K562 (cell line): ENCODE results near the gene OR14A2. TPM values are rescaled to one million over a fixed set of nuclear protein-coding genes. Genes with fewer than 3 reads are reported as not detected.

Experiments used
- ATAC-seq: fragments of 200-7000 bp; cut with Tn5 transposase; 3 replicates; pipeline ENCODE4 v1.9.1; 2020; ENCODE audit warnings: moderate library complexity
- BruUV-seq: library from RNA; stranded (reverse); fragments of 400-500 nt; replicated peaks from 2 replicates; lab custom pipeline; 2021; lab: Mats Ljungman, UMichigan
- CTCF ChIA-PET: fragments of 300-600 bp; formaldehyde crosslinking; extraction: SDS; loops from one replicate; lab custom pipeline; 2021; ENCODE audit warnings: low intra/inter-chr PET ratio; lab: Yijun Ruan, JAX
- POLR2A ChIA-PET: fragments of 300-600, 350-650 bp; sonication (Branson Sonifier 250); formaldehyde crosslinking; extraction: SDS; loops from one replicate; lab custom pipeline; 2021; ENCODE audit warnings: antibody characterized with exemption, inconsistent platforms; lab: Yijun Ruan, JAX
- DNase-seq, 4 experiments: peaks; one replicate each; pipeline versions ENCODE4 v3.0.0 to v3.0.0-alpha.2; 2011 to 2018; ENCODE audit warnings: low spot score in 3 of 4, mixed read lengths in 3 of 4; ENCODE audit errors: extremely low read depth in 1 of 4
- FAIRE-seq: peaks from 2 replicates; lab custom pipeline; 2011; peaks lifted over from hg19 to GRCh38; lab: Jason Lieb, UNC
- H2AFZ ChIP-seq: 2 replicates; pipeline ENCODE4 v1.6.0; 2011; ENCODE audit warnings: low read depth, low read length, control low read depth, inconsistent platforms
- H3K27ac ChIP-seq: fragments of 200-600 bp; 3 replicates; pipeline ENCODE4 v1.8.0; 2011; ENCODE audit warnings: low read depth, mild to moderate bottlenecking, control low read depth, inconsistent platforms, low read length, moderate library complexity, mixed read lengths; ENCODE audit errors: extremely low read depth
- H3K27me3 ChIP-seq, 2 experiments: fragments of 300-600 bp in 1 of 2; 2 replicates in 1 of 2; 3 replicates in 1 of 2; pipeline versions ENCODE4 v1.6.0 to v1.8.0; 2011; ENCODE audit warnings: inconsistent platforms in 2 of 2, low read length in 2 of 2, mild to moderate bottlenecking in 1 of 2, mixed read lengths in 1 of 2, moderate library complexity in 1 of 2; ENCODE audit not compliant: control insufficient read depth in 2 of 2, insufficient read depth in 2 of 2
- H3K36me3 ChIP-seq: fragments of 300-600 bp; 3 replicates; pipeline ENCODE4 v1.8.0; 2011; ENCODE audit warnings: mild to moderate bottlenecking, low read length, inconsistent platforms; ENCODE audit not compliant: control insufficient read depth, insufficient read depth
- H3K4me1 ChIP-seq, 2 experiments: fragments of 200-600 bp in 1 of 2; replicated peaks in 1 of 2; 2 replicates in 1 of 2; 3 replicates in 1 of 2; pipeline versions ENCODE4 v1.5.1 to v1.8.0; 2011; ENCODE audit warnings: inconsistent platforms in 2 of 2, low read length in 2 of 2, mild to moderate bottlenecking in 1 of 2, mixed read lengths in 1 of 2, moderate library complexity in 1 of 2; ENCODE audit not compliant: control insufficient read depth in 2 of 2, insufficient read depth in 2 of 2
- H3K4me2 ChIP-seq: 2 replicates; pipeline ENCODE4 v1.6.1; 2011; ENCODE audit warnings: low read length, control low read depth, inconsistent platforms, mixed read lengths; ENCODE audit not compliant: insufficient read depth
- H3K4me3 ChIP-seq: fragments of 200-600 bp; sonication (generic), shearing (Covaris generic); 2 replicates; pipeline ENCODE4 v1.5.1; 2016; ENCODE audit warnings: control low read depth, inconsistent platforms
- H3K79me2 ChIP-seq: fragments of 200-600 bp; 3 replicates; pipeline ENCODE4 v1.8.0; 2011; ENCODE audit warnings: low read length, inconsistent platforms; ENCODE audit not compliant: control insufficient read depth, insufficient read depth
- H3K9ac ChIP-seq, 2 experiments: 2 replicates each; pipeline versions ENCODE4 v1.6.0 to v1.6.1; 2011; ENCODE audit warnings: low read depth in 2 of 2, low read length in 2 of 2, control low read depth in 1 of 2, inconsistent platforms in 1 of 2, mild to moderate bottlenecking in 1 of 2, mixed read lengths in 1 of 2; ENCODE audit not compliant: insufficient read depth in 1 of 2
- H3K9me1 ChIP-seq: one replicate; pipeline ENCODE4 v1.6.0; 2011; ENCODE audit warnings: inconsistent platforms, mild to moderate bottlenecking, low read length, moderate library complexity; ENCODE audit not compliant: control insufficient read depth, insufficient read depth
- H3K9me3 ChIP-seq: replicated peaks from 2 replicates; pipeline ENCODE4 v1.5.1; 2011; ENCODE audit warnings: low read depth, low read length, inconsistent platforms; ENCODE audit not compliant: control insufficient read depth, insufficient read depth
- H4K20me1 ChIP-seq: replicated peaks from 2 replicates; pipeline ENCODE4 v1.6.1; 2011; ENCODE audit warnings: low read length, inconsistent platforms, mixed read lengths; ENCODE audit not compliant: control insufficient read depth, insufficient read depth
- BDP1 ChIP-seq: IDR thresholded peaks from 3 replicates; pipeline ENCODE4 v1.6.1; 2011; ENCODE audit not compliant: insufficient read length, insufficient read depth
- FOXM1 ChIP-seq, 2 experiments: fragments of 450-650 bp in 1 of 2; sonication (generic) in 1 of 2; formaldehyde crosslinking in 1 of 2; IDR thresholded peaks; 2 replicates each; pipeline versions ENCODE4 v1.6.1 to v1.9.0; 2017 to 2022; ENCODE audit warnings: low read depth in 2 of 2, mild to moderate bottlenecking in 2 of 2, missing genetic modification reagents in 1 of 2, moderate library complexity in 1 of 2
- PHB2 ChIP-seq: fragments of 450-650 bp; IDR thresholded peaks from 2 replicates; pipeline ENCODE4 v1.6.1; 2017; ENCODE audit warnings: low read depth
- PRDM10 ChIP-seq: fragments of 450-650 bp; IDR thresholded peaks from 2 replicates; pipeline ENCODE4 v1.6.1; 2018; ENCODE audit not compliant: partially characterized antibody
- SRF ChIP-seq, 2 experiments: fragments of 250-450, 450-650 bp in 1 of 2; sonication (Bioruptor Pico) in 1 of 2; sonication (generic) in 1 of 2; formaldehyde crosslinking; IDR thresholded peaks; 2 replicates each; pipeline versions ENCODE4 v1.5.0 to v1.5.1; 2020 to 2022; ENCODE audit warnings: mild to moderate bottlenecking in 1 of 2, missing genetic modification reagents in 1 of 2
- ZNF197 ChIP-seq: fragments of 200-800 bp; sonication (Bioruptor generic); IDR thresholded peaks from 2 replicates; pipeline ENCODE4 v1.6.1; 2016; ENCODE audit warnings: low read depth, missing genetic modification characterization, missing compliant biosample characterization
- WGBS: fragments of 100-300 bp; shearing (Covaris generic); methylation state at CpG from one replicate; pipeline ENCODE4 v1.1.6; 2016; ENCODE audit warnings: low coverage, mixed read lengths; ENCODE audit not compliant: insufficient coverage; ENCODE audit errors: missing lambda C conversion rate; 5-methylcytosine and 5-hydroxymethylcytosine counted together
- in situ Hi-C: fragments of 300-500 bp; cut with MboI; formaldehyde crosslinking; loops from 4 replicates; pipeline ENCODE4 v1.15.0; 2018; ENCODE audit warnings: inconsistent platforms, mixed read lengths
- intact Hi-C: fragments of 100-400 bp; cut with micrococcal nuclease; formaldehyde crosslinking; loops from 2 replicates; pipeline ENCODE4 v1.14.2; 2022
- polyA plus RNA-seq, 8 experiments: library from polyadenylated mRNA; depleted of rRNA in 4 of 8; stranded (reverse) in 5 of 8; unstranded in 3 of 8; fragments of >200 nt; fragmentation: Nextera tagmentation in 2 of 8; fragmentation: Illumina TruSeq in 1 of 8; extraction: Ambion mirVana in 2 of 8; extraction: Trizol in 1 of 8; gene quantifications; 2 replicates each; pipeline versions ENCODE4 v1.2.1 to v1.2.3, GENCODE V29; 2011 to 2014; ENCODE audit warnings: inconsistent platforms in 1 of 8, missing spikeins in 1 of 8
- total RNA-seq, 7 experiments: library from RNA; depleted of rRNA in 6 of 7; stranded (reverse); fragments of >200 nt in 6 of 7; fragmentation: Illumina TruSeq in 2 of 7; extraction: Trizol in 2 of 7; gene quantifications; 2 replicates each; pipeline versions ENCODE4 v1.2.1 to v1.2.3, GENCODE V29; 2011 to 2021; ENCODE audit warnings: low replicate concordance in 1 of 7
- TF ChIP-seq, protein P1 (sequence below): sonication (generic); formaldehyde crosslinking; IDR thresholded peaks from 2 replicates; pipeline ENCODE4 v1.8.0; 2022; ENCODE audit warnings: mild to moderate bottlenecking, missing genetic modification reagents
- TF ChIP-seq, protein P2 (sequence below): fragments of 450-650 bp; IDR thresholded peaks from 2 replicates; pipeline ENCODE4 v1.7.1; 2018; ENCODE audit warnings: mild to moderate bottlenecking, low read depth; ENCODE audit not compliant: partially characterized antibody

OR14A2 gene
- total and polyA plus RNA-seq, 9 of the 15 experiments (the other 6 are each of a cell fraction or from before 2014, with no cell fraction given), result not detected

DNA sequence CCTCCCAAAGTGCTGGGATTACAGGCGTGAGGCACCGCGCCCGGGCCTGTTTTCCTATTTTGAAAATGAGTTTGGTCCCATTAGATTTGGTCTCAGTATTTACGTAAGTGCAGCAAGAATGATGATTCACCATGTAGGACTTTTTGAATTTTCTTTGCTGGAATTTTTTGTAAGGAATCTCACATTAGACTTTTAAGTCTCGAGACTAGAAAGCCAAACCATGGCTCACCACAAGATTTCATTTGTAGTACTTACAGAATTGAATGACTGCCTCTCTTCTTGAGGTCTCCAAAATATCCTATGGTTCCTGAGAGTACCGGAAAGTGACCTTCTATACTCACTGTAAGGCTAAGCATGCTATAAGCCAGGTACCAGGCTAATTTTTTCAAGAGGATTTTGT lies 325 bp downstream of the OR14A2 start:
- H4K20me1 ChIP-seq, result no peaks in the 10 kb centered on the region

DNA sequence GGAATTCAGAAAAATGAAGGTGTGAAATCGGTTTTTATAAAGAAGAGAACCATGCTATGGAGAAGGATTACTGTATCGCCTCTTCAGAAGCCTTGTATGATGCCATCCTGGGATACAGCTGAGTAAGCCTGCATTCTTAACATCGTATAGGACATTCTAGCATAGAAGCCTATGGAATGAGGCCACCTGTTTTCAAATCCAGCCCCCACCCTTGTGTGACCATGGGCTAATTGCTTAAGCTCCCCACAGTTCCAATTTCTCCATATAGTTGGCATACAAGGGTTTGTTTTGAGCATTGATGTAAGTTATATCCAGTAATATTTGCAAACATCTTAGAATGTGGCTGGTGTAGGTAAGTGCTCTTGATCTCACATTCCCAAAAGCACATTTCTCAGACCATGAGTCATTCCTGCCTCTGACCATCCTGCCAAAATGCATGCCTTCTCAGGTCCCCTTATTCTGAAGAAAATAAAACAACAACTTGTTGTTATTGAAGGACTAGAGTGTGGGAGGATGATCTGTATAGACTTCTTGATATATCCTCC lies 1.5 kb downstream of the OR14A2 start:
- H3K9me1 ChIP-seq, result no peaks in the 10 kb centered on the region
- intact Hi-C loops (no loop called here), in situ Hi-C loops (no loop called here)
- no peaks in the 10 kb centered on the region for H4K20me1 ChIP-seq
- ChIA-PET POLR2A (no interaction called here), CTCF (no interaction called here)
- no peaks in the 10 kb centered on the region for H3K27me3 ChIP-seq
- H3K4me3 ChIP-seq, result no peak overlapping the region
- H3K9me3 ChIP-seq, result peaks cover 5% of the 10 kb centered on the region; the same call in 1 of the 2 replicates
- no peak overlapping the region for H3K4me2 ChIP-seq
- H2AFZ ChIP-seq, result no peak overlapping the region
- 0% methylated on average over 3 of the region's 3 CpGs for WGBS
- no peaks in the 10 kb centered on the region for H3K36me3 ChIP-seq
- H3K9ac ChIP-seq, result no peak overlapping the region
- DNase-seq (no peak), FAIRE-seq (no peak), ATAC-seq (no peak)
- no TSS peak for BruUV-seq
- no peaks in the 10 kb centered on the region for H3K79me2 ChIP-seq
- no peak overlapping the region for H3K27ac ChIP-seq
- H3K4me1 ChIP-seq, result no peaks in the 10 kb centered on the region; a peak in 1 of 5 replicates
- TF ChIP-seq PRDM10 (no peak), FOXM1 (IDR thresholded peaks at IDR 0.05; ENCODE audit: low read depth) (no peak), FOXM1 (CRISPR knock-in tag; IDR thresholded peaks at IDR 0.05; ENCODE audit: low read depth) (no peak), PHB2 (no peak)
- TF ChIP-seq, protein P1, sequence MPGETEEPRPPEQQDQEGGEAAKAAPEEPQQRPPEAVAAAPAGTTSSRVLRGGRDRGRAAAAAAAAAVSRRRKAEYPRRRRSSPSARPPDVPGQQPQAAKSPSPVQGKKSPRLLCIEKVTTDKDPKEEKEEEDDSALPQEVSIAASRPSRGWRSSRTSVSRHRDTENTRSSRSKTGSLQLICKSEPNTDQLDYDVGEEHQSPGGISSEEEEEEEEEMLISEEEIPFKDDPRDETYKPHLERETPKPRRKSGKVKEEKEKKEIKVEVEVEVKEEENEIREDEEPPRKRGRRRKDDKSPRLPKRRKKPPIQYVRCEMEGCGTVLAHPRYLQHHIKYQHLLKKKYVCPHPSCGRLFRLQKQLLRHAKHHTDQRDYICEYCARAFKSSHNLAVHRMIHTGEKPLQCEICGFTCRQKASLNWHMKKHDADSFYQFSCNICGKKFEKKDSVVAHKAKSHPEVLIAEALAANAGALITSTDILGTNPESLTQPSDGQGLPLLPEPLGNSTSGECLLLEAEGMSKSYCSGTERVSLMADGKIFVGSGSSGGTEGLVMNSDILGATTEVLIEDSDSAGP (CRISPR knock-in tag), result no peak
- TF ChIP-seq, protein P2, sequence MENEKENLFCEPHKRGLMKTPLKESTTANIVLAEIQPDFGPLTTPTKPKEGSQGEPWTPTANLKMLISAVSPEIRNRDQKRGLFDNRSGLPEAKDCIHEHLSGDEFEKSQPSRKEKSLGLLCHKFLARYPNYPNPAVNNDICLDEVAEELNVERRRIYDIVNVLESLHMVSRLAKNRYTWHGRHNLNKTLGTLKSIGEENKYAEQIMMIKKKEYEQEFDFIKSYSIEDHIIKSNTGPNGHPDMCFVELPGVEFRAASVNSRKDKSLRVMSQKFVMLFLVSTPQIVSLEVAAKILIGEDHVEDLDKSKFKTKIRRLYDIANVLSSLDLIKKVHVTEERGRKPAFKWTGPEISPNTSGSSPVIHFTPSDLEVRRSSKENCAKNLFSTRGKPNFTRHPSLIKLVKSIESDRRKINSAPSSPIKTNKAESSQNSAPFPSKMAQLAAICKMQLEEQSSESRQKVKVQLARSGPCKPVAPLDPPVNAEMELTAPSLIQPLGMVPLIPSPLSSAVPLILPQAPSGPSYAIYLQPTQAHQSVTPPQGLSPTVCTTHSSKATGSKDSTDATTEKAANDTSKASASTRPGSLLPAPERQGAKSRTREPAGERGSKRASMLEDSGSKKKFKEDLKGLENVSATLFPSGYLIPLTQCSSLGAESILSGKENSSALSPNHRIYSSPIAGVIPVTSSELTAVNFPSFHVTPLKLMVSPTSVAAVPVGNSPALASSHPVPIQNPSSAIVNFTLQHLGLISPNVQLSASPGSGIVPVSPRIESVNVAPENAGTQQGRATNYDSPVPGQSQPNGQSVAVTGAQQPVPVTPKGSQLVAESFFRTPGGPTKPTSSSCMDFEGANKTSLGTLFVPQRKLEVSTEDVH, result no peak

More for the DNA sequence above, 325 bp downstream of the OR14A2 start:
- Histone ChIP-seq H3K27me3 (no peaks in the 10 kb centered on the region), H3K9ac (no peak overlapping the region), H3K36me3 (no peaks in the 10 kb centered on the region), H2AFZ (no peak overlapping the region), H3K4me1 (no peaks in the 10 kb centered on the region; a peak in 1 of 5 replicates), H3K27ac (no peak overlapping the region), H3K79me2 (no peaks in the 10 kb centered on the region), H3K4me3 (no peak overlapping the region), H3K9me3 (peaks cover 5% of the 10 kb centered on the region; the same call in 1 of the 2 replicates), H3K9me1 (no peaks in the 10 kb centered on the region), H3K4me2 (no peak overlapping the region)
- TF ChIP-seq SRF (CRISPR knock-in tag; IDR thresholded peaks at IDR 0.05), result no peak
- TF ChIP-seq BDP1, result no peak
- TF ChIP-seq ZNF197 (CRISPR knock-in tag), result no peak
- intact Hi-C loops (no loop called here), in situ Hi-C loops (no loop called here)
- no peak for ATAC-seq
- DNase-seq, result no peak
- whole genome bisulfite sequencing, result 0% methylated on average over 7 of the region's 7 CpGs
- POLR2A ChIA-PET, result no interaction called here
- no peak for FAIRE-seq
- CTCF ChIA-PET, result no interaction called here
- no TSS peak for BruUV-seq
